T-helper 1 cell treated with Interleukin-12 subunit alpha and Interleukin-12 subunit beta and Interleukin-4 antibody, amounts not matched to agents 30 ng/mL and 1 ng/mL, for 36 hours (primary cell): ENCODE measurements around the gene FAM20C. TPM values are rescaled to one million over a fixed set of nuclear protein-coding genes. Genes with fewer than 3 reads are reported as not detected.

ENCODE experiments used
- intact Hi-C: fragments of 100-400 bp; cut with micrococcal nuclease; formaldehyde crosslinking; loops from one replicate; pipeline ENCODE4 v1.15.1; 2024
- total RNA-seq: library from RNA; stranded (reverse); gene quantifications from 2 replicates; pipeline ENCODE4 v1.2.3, GENCODE V29; 2022

FAM20C gene
- total RNA-seq, 1 donor from 2014 or later = not detected

- intact Hi-C loops = no loop called here
Observed at GRCh38 chr7:208130-208673, 15.8 kb downstream of the FAM20C start.

- intact Hi-C loops = no loop called here
Observed at GRCh38 chr7:208816-209215, 16.4 kb downstream of the FAM20C start.

GRCh38 chr7:209416-209815 is 17.0 kb downstream of the FAM20C start:
- intact Hi-C loops = no loop called here

DNA sequence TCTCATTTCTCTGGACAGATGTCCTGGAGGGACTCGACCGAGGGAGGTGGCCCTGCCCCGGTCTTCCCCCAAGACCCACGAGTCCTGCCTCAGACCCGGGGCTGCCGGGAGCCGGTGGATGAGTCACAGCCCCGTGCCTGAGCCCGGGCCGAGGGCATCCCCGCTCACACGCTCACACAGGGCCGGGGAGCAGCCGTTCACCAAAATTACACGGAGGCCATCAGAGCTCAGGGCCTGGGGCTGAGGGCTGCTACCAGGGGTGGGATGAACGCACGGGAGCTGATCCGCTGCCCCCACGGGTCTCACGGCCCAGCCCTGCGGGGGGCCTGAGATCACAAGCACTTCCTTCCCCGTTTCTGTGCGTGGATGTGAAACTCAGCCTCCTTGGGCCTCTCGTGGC is 17.5 kb downstream of the FAM20C start:
- intact Hi-C loops = no loop called here

DNA sequence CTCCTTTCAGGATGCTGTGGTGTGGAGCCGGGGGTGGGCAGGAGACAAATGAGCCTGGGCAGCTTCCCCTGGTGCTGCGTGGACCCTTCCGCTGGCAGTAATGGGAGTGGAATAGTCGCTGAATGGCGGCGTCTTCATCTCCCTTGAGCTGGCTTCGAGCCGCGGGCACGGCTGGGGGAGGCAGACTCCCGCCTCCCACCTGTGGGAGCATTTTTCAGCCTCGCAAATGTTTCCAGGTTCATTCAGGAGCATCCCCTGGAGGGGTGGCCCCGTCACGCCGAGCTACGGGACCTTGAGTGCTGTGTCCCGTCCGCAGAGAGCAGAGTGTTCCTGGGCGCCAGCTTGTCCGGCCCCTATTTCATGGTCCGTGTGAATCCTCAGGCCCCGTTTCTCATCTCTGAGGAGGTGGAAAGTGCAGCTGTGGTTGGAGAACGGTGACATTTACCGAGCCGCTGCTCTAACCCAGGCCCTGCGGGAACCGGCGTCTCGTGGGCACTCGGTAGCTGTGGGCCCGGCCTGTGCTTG is 18.1 kb downstream of the FAM20C start:
- intact Hi-C loops = no loop called here

DNA sequence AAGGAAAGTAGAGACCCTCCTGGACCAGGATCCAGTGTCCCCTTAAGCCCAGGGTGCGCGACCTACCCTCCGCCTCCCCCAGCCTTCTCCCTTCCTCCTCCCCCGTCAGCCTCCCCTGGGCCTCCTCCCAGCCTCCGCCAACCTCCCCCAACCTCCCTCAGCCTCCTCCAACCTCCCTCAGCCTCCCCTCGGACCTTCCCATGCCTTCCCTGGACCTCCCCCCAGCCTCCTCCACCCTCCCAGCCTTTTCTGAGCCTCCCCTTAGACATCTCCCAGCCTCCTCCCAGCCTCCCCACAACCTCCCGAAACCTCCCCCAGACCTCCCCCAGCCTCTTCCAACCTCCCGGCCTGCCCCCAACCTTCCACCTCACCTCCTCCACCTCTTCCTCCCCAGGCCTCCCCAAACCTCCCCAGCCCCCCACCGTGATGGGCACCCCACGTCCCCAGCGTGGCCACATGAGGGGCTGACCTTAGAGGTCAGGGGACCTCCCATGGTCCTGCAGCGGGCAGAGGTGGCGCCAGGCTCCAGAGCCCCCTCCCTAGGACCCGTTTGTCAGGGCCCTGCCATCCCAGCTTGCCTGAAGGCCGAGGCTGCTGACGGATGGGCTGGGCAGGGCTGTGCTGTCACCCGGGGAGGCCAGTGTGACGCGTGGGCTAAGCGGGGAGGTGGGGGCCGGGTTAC is 18.8 kb downstream of the FAM20C start:
- intact Hi-C loops = no loop called here

- intact Hi-C loops = no loop called here
Observed at GRCh38 chr7:211715-212058, 19.3 kb downstream of the FAM20C start.

DNA sequence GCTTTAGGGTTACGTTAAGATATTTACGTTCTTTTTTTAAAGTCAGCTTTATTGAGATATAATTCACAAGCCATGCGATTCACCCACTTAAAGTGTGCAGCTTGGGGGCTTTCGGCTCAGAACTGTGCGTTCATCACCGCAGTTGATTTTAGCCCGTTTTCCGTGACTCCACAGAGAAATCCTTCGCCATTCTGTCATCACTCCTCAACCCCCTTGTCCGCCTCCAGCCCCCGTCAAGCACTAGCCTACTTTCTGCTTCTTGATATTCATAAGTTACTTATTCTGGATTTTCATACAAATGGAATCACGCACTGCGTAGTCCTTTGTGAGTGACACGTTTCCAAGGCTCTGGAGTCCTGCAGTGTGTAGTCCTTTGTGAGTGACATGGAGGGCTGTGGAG is 20.4 kb downstream of the FAM20C start:
- intact Hi-C loops = no loop called here

GRCh38 chr7:213324-213993 is 21.1 kb downstream of the FAM20C start:
- intact Hi-C loops = no loop called here

DNA sequence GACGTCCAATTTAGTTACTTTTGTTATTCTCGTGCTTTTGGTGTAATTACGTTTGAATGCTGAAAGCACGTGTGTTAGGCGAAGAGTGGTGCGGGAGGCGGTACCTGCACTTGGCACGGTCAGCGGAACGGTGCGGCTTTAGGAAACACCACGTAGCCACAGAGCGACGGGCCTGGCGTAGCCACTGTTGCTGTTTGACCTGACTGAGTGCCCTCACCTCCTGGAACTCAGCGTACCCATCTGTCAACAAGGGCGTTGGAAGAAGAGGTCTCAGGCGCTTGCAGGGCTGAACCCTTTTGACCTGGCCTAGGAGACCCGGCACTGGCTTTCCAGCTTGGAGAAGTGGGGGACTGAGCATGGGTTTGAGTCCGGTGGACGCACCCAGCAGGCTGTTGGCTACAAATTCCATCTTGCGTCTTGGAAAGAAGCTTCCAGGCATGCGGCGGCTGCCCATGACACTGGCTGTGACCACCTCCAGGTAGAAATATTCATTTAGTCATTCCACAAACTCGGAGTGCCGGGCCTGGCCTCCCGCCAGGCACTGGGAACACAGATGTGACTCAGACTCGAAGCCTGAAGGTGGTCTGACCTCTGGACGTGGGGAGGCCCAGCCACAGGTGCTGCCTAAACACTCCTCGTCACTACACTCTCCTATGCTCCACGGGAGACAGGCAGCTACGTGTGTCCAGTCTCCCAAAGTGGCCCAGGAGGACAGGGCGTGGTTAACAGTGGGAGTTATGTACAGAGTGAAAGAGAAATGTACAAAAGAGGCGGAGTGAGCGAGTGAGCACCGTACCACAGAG is 22.2 kb downstream of the FAM20C start:
- intact Hi-C loops = no loop called here

DNA sequence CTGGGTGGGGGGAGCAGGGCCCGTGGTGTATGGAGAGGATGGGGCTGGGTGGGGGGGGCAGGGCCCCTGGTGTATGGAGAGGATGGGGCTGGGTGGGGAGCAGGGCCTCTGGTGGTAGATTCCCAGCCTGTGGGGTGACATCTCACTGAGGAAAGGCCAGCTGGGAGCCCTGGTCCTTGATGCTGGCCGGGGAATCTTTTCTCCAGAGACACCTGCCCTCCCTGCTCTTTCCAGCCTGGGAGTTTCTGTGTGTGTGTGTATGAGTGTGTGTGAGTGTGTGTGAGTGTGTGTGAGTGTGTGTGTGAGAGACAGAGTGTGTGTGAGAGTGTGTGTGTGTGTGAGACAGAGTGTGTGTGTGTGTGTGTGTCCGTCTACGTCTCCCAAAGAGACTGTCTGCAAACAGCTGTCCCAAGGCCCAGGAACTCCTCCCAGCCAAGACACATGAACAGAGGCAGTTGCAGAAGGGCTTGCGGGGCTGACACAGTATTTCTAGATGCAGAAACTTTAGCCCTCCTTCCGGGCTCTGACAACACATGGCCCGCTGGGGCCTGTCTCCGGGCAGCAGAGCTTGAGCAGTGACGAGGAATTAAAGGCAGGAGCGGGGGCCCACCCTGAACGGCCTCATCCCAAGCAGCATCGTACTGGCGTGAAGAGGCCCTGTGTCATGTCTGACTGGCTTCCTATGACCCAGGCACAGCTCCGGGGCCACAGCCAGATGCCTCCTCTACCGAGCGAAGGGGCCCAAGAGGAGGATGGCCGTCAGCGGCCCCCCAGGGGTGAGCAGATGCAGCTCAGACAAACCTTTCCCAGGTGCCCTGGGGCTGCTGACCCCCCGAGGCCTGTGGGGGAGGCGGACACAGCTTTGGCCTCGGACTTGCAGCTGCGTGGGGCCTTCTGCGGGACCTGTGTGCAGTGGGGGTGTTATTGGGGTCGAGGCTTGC is 24.3 kb downstream of the FAM20C start:
- intact Hi-C loops = no loop called here

- intact Hi-C loops = no loop called here
Observed at GRCh38 chr7:217781-218180, 25.4 kb downstream of the FAM20C start.

DNA sequence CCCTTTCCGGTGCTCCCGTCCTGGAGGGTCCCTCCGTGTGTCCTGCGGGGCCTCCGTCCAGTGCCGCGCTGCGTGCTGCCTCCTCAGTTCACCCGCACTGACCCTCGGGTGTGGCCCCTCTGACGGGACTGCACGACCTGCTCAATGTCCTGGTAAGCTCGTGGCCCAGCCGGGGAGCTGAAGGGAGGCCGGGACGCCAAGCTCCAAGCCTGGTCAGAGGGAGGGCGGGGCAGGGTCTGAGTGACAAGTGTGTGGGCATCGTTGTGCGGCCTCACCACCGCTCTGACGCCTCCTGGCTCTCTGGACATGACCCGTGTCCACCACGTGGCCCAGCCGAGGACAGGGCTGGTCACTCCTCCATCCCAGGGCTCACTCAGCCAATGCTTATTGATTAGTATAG is 25.9 kb downstream of the FAM20C start:
- intact Hi-C loops = no loop called here

DNA sequence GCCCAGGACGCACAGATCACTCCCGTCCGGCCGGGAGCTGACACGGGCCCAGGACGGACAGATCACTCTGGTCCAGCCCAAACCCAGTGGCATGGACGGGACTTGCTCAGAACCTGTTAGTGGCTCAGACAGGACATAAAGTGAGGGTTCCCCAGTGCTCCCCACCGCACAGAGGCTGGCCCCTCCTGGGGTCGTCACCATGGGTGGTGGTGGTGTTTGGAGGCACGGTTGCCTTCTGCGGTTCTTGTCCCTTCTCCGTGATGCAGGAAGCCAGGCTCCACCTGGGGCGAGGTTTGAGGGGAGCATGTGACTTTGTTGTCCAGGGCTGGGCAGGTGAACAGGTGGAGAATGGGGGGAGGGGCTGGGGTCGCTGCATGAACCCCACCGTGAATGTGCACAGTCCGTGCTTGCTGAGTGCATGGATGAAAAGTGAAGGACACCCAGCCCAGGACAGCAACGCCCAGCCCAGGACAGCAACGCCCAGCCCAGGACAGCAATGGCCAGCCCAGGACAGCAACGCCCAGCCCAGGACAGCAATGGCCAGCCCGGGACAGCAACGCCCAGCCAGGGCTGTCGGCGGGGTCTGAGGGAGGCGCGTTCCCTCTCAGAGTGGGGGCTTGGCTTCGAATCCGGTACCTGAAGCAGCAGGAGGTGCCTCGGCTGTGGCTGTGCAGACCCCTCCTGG is 26.7 kb downstream of the FAM20C start:
- intact Hi-C loops = no loop called here

DNA sequence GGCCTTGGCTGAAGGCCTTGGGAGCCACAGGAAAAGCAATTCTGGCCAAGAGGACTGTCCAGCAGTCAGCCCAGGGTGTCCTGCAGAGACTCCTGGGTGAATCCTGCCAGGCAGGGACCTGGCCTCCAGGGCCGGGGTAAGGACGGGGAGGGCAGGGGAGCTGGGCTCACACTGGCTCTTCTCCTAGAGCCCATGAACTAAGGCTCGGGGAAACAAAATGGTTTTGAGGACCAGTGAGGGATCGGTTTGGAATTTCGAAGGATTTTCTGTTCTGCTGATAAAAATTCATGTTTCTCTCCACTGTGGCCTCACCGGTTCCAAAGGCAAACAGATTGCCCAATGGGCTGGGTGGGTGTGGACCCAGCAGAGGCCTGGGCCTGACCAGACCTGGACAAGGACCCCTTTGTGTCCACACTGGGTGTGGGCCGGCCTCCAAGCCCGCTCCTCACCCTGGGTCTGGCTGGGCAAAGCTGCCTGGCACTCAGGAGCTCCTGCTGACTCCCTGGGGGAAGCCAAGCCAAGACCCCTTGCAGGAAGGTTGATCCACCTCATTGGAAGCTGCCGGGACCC is 27.3 kb downstream of the FAM20C start:
- intact Hi-C loops = no loop called here

GRCh38 chr7:220151-220841 is 27.9 kb downstream of the FAM20C start:
- intact Hi-C loops = no loop called here

DNA sequence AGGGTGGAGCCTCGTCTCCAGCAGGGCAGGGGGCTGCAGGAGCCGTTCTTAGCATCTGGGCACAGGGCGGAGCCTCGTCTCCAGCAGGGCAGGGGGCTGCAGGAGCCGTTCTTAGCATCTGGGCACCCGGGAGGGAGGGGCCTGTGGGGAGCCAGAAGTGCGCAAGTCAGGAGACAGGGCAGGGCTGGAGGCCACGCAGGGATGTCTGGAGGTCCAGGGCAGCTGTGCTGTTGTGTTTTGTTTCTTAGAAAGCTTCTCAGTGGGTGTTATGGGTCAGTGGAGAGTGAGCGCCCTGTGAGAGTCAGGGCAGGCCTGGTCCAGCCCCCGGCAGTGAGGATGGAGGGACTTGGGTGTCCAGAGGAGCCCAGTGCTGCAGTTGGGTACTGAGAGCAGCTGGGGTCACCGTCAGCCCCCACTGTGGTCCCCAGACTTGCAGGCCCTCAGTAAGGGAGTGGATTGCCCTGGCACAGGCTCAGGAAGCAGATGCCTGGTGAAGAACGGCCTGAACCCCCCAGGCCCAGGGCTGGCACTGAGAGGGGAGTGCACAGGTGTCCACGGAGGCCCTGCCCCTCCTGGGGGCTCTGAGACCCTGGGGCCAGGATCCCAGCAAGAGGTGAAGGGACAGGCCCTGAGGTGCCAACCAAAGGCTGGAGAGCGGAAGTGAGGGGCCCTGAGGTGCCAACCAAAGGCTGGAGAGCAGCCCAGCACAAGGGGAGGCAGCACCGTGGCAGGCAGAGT is 29.8 kb downstream of the FAM20C start:
- intact Hi-C loops = no loop called here

GRCh38 chr7:222716-223041 is 30.3 kb downstream of the FAM20C start:
- intact Hi-C loops = no loop called here
